CD4-positive, alpha-beta T cell treated with Interleukin-6 at 100 ng/mL for 8 hours (primary cell): ENCODE data around the gene CHRNA5.

ENCODE experiments used
- DNase-seq: peaks from one replicate; pipeline ENCODE4 v3.0.0-alpha.2; 2020; ENCODE audit warnings: mixed read lengths, low spot score

CHRNA5 gene

DNA sequence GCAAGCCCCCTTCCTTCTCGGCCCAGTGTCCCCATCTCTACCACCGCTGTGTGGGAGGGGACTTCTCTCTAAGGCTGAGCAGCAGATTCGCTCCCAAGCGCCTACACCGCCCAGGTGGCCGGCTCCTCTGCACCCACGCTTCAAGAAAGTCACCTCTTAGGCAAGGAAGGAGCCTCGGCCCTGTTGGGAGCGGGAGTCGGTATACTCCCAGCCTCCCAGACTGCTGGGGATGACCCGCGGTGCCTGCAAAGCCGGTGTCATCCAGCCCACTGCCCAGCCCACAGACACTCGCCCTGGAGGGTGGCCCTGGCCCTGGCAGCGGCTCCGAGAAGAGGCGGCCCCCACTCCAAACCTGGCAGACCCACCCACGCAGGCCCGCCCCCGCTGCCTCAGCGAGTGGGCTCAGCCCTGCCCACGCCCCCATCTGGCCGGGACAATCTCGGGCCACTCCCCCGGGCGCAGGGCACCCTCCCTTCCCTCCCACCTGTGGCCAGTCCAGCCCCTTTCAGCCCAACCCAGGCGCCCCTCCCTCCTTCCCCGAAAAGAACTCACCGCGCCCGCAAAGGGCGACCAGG lies 75.3 kb downstream of the CHRNA5 start:
- no peak for DNase-seq

DNA sequence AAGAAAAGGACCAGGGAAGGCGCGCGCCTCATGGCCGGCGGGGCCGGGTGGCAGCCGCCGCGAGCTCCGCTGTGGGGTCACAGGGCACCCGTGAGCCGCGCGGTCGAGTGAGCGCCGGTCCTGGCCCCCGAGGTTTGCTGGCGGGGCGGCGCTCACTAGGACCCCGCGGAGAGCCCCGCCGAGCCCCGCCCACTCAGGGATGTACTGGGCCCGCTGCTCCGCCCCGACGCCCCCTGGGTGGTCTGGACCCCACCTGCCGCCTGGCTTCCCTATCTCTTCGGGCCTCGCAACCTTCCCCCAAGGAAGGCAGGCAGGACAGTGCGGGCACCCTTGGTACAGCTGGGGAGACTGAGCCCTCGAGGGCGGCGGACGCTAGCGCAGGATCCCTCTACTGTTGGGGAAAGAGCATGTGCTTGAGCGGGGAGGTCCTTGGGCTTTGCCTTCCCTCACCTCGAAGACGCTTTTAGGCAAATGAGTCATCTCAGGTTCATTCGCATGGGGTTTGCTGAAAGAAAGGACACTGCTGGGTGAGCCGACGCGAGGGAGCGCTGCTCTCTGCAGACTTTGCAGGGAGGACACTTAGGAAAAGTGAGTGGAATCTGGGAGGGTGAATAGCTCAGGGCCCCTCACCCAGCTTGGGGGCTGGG lies 75.9 kb downstream of the CHRNA5 start, which contains the start of gene CHRNB4:
Gene CHRNB4 (minus strand): TSS at position 109 of the 647 bp plus-strand sequence. CDS start 77 bp downstream, at position 32.
- no peak for DNase-seq

DNA sequence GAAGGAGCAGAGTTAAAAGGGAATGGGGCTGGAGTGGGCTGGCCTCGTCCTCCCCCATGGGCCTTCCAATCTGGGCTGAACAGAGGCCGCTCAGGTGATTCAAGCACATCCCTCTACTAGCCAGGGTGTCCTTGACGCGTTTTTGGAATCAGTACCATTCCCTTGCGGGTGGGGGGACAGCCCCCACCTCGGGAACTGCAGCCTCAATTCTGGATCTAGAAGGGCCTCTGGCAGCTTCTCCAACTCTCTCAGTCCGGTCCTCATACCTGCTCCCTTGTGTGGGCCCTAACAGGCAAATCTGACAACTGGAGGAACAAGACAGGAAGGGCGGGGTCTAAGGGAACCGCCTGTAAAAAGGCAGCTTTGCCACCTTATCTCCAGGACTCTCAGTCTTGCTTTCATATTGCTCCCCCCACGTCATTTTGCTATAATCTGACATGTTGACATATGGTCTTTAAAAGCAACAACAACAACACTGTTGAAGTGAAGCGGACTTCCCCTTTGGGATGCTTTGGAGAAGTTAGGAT lies 76.5 kb downstream of the CHRNA5 start:
- DNase-seq, result no peak

DNA sequence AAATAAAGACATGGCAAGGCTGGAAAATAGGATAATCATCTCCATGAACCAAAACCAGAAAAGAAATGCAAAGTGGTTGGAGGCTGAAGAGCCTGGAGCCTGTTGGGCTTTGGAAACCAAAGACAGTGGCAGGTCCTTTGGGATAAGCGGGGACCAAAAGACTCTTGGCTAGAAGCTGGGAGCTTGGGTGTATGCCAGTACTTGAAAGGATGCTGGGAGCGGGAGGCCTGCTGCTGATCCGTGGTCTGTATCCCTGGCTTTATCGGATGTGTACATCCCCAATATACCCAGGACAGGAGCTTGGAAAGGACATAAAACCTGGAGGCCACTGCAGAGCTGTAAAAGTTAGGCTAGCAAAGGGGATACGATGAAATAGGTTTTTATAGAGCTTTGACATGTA lies 77.0 kb downstream of the CHRNA5 start:
- DNase-seq, result no peak
